SHP77 (cell line): ENCODE data around the gene SPEG.
A peak's percentile ranks its signal among the peaks of the same experiment; 100 is the strongest.

Experiments used
- DNase-seq, 2 experiments: peaks; one replicate each; lab custom pipeline; 2025; lab: John Stamatoyannopoulos, UW

Gene SPEG

GRCh38 chr2:219443697-219444023, 9.0 kb downstream of the SPEG start:
- no peak for DNase-seq

DNA sequence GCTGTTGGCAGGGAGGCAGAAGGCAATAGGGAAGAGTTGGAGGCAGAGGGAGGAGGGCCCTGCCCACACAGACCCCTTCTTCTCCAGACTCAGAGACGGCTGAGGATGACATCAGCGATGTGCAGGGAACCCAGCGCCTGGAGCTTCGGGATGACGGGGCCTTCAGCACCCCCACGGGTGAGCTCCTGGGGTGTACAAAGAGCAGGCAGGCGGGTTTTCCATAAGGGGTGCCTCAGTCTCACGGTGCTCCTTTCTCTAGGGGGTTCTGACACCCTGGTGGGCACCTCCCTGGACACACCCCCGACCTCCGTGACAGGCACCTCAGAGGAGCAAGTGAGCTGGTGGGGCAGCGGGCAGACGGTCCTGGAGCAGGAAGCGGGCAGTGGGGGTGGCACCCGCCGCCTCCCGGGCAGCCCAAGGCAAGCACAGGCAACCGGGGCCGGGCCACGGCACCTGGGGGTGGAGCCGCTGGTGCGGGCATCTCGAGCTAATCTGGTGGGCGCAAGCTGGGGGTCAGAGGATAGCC, 10.0 kb downstream of the SPEG start:
- no peak for DNase-seq

- no peak for DNase-seq
Measured at GRCh38 chr2:219445220-219445640, 10.6 kb downstream of the SPEG start.

DNA sequence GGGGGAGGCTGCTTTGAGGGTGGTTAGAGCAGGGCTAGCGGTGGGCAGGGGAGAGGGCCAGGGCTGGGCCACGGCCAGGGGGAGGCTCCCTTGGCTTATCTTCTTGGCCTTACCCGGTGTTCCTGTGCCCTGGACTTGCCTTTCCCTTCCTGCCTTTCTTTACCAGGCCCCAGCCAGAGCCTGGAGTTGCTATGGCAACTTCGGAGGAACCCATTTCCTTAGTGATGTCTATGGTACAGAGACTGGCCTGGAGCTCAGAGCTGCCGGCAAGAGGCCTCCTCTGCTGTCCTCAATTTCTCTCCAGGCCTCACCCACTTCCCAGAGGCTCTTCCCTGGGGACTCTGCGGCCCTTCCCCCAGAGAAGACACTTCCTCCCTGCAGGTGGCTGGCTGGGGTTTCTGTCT, 11.5 kb downstream of the SPEG start:
- DNase-seq: peak; percentile 24 to 25

- no peak for DNase-seq
Measured at GRCh38 chr2:219446689-219447088, 12.0 kb downstream of the SPEG start.

DNA sequence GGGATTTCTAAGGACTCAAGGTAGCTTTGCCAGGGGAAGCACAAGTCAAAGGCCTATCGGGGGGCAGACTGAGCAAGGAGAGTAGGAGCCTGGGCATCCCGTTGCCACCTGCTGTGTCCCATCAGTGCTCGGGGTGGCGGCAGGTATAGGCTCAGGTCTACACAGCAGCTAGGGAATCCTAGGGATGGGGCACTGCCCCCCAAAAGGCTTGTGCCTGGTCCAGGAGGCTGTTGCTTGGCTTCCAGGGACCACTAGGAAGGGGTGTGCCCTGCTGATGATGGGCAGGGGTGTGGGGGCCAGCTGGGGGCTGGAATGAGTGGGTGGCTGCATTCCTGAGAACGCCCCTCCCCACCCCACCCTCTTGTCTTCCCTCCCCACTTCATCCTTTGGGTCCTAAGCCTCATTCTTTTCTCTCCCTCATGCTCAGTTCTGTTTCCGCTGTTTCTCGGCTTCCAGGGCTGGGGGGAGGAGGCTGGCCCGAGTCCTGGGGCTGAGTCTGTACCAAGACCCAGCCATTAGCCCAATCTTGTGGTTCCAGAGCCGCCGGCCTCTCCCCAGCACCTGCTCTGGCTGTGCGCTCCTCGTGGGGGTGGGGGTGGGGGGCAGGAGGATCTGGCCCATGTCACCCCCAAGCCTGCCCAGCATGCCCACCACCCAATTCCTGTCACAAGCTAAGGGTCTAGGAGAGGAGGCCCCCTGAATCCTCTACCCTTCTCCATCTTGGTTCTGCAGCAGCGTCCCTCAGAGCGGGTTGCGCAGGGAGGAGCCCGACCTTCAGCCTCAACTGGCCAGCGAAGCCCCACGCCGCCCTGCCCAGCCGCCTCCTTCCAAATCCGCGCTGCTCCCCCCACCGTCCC, 12.8 kb downstream of the SPEG start:
- DNase-seq: no peak

DNA sequence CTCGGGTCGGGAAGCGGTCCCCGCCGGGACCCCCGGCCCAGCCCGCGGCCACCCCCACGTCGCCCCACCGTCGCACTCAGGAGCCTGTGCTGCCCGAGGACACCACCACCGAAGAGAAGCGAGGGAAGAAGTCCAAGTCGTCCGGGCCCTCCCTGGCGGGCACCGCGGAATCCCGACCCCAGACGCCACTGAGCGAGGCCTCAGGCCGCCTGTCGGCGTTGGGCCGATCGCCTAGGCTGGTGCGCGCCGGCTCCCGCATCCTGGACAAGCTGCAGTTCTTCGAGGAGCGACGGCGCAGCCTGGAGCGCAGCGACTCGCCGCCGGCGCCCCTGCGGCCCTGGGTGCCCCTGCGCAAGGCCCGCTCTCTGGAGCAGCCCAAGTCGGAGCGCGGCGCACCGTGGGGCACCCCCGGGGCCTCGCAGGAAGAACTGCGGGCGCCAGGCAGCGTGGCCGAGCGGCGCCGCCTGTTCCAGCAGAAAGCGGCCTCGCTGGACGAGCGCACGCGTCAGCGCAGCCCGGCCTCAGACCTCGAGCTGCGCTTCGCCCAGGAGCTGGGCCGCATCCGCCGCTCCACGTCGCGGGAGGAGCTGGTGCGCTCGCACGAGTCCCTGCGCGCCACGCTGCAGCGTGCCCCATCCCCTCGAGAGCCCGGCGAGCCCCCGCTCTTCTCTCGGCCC, 13.6 kb downstream of the SPEG start:
- DNase-seq: no peak

GRCh38 chr2:219448776-219449341, 14.2 kb downstream of the SPEG start:
- DNase-seq: no peak

DNA sequence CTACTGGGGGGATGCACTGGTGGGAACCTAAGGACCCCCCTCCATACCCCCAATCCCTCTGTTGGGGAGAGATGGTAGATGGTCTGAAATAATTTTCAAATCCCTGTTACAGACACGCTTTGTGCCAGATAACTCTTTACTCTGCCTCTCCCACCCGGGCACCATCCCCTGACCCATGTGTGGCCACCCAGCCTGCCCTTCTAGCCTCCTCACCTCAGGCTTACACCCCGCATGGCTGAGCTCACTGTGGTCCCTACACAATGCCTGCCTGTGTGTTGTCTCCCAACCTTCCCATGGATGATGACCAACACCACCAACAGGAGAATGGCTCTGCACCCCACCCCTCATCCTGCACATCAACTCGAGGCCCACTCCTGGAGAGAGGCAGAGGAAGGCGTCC, 15.0 kb downstream of the SPEG start:
- no peak for DNase-seq

GRCh38 chr2:219451661-219452360, 17.2 kb downstream of the SPEG start:
- no peak for DNase-seq

DNA sequence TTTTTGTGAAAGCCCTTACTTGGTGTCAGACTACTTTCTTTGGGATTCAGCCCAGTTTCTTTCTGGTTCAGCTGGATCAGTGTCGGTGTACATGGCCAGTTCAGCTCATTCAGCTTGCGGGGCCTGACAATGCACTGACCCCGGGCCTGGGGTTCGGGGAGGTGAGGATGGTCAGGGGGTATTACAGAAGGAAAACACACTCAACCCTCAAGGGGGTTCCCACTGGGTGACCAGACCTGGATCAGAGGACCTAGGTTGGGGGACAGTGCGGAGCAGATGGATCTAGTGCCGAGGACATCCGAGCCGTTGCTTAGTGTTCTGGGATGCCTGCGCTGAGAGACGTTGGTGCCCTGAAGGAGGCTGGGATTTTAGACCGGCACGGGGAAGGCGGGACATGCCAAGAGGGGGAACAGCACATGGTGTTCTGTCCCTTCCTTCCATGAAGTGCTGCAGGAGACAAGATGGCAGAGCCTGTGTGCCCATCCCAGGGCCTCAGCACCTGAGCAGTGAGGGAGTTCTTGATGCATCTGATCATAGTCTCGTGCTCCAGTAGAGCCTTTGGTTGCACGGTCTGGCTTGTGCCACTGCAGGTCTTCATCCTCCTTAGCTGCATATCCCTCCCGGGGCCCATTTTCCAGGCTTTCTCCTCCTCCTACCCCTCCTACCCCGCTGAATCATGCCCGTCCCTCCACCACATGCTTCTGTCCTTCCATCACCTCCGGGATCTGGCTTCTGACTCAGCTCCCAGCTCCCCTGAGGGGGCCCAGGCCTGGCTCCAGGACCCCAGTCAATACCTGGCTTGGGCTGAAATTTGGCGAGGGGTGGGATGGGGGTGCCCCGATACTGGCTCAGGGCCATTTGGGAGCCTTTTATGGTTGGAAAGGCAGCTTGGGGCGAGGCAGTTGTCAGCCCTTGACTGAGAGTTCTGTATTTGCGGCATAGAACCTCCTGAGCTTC, 18.0 kb downstream of the SPEG start:
- DNase-seq: no peak

DNA sequence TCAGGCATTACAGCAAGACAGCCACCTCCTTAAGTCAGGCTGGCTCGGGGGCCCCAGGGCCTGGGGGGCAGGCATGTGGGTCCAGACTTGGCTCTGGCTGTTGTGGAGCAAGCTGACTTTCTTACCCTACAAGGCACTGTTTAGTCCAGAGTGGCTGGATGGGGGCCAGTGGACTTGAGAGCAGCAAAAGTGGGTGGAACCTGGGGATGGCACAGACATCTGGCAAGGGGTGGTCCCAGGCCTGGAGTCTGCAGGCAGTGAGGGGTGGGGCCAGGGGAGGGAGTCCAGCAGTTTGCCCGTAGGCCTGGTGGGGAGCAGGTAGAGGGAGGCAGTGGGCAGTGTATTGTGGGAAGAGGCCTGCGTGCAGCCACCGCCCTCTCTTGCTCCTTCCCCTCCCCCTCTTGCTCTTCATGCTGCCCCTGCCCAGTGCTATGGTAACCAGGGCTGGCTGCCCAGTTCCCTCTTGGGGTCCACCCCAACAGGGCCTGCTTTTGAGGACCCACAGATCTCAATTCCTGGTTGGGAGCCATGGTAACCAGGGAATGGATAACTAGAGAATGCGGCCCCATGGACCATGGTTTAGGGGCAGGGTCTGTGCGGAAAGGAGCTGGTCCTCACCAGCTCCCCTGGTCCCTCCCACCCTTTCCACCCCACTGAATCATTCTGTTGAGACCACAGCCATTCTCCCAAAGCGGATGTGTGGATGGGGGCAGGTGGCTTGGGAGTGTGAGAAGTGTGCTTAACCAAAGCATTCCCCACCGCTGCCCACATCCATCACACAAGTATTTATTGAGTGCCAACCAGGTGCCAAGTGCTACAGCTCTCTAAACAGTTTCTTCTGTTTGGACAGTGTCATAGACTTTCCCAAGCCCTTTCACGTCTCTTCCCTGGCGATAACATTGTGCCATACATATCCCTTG, 19.3 kb downstream of the SPEG start:
- peak; percentile 81 to 89 for DNase-seq

DNA sequence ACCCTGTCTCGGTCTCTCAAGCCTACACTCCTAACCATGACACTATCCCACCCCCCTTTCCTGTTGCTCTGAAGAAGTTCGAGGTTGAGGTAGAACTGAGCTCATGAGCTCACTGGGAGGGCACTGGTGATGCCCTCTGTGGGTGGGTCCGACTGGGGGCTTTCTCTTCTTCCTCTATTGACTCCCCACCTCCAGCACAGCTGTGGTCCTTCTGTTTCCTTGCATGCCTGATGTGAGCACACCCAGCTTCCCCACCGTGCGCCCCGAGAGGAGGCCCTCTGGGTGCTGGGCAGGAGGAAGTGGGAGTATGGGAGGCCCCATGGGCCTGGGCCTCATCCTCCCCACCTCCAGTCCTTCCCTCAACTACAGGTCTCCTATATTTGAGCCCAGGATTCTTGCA, 20.9 kb downstream of the SPEG start:
- no peak for DNase-seq

GRCh38 chr2:219457784-219458369, 23.2 kb downstream of the SPEG start:
- DNase-seq: no peak

- DNase-seq: no peak
Measured at GRCh38 chr2:219458996-219459395, 24.4 kb downstream of the SPEG start.

GRCh38 chr2:219459460-219460311, 25.0 kb downstream of the SPEG start:
- DNase-seq: peak; percentile 36 to 46

GRCh38 chr2:219460424-219460926, 25.8 kb downstream of the SPEG start:
- DNase-seq: peak in 1 of 2 experiments; percentile 53

DNA sequence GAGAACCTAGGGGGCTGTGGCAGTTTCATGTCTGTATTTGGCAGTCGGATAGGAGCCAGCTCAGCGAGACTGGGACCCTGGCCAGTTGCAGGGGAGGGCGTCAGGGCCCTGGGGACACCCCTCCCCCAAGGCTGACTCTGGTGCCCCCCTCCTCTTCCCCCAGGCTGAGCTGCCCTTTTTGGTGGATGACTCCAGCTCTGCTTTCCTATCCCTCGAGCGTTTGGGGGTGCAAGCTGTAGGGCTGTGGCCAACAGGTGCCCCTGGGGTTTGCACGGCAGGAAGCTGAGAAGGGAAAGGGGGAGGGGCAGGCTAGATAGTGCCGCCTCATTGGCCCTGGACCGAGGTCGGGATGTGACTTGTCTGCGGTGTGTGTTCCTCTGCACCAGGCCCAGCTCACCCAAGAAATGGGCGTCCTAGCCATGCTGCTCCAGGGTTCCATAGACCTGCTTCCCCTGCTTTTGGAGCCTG, 26.4 kb downstream of the SPEG start:
- no peak for DNase-seq
